Measurements from ENCODE around the gene PPP2R2C. TPM values are rescaled to one million over a fixed set of nuclear protein-coding genes. Genes with fewer than 3 reads are reported as not detected.

The PPP2R2C gene
- total RNA-seq, 2 experiments from 2014 or later = 0.12 TPM; not detected in 1

DNA sequence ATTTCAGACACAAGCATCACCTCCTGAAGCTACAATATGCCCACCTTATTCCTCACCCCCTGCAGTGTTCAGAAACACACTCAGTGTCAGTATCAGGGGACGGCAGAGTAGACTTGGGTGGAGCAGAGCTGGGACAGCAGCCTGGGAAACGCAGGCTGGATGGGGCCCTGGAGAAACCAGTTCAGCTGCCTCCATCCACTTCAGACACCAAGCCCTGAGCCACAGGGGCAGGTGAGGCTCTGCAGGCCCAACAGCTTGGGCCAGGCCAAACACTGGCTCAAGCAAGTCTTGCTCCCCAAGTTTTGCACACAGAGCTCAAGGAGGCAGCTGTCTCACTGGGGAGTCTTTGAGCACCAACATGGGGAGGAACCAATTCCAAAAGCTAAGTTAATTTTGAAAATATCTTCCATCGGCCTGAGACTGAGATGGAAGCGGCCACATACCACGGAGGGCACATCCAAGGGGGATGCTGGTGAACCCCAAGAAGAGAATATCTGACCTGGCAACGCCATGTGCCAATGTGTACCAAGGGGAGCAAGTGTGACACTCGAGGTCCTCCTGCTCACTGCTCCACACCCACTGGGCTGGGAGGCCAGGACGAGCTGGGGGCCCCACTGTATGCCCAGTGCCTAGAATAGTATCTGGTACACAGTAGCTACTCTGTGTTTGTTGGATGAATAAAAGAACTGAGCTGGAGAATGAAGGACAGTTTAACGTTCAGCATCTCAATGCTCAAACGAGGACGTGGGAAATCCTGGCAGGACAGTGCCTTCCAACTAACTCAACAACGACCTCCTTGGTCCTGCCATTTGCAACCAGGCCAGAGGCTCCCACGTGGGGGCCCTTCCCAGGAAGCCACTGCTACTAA, 45.6 kb downstream of the PPP2R2C start:
- DNase-seq = no peak
- Mint-ChIP-seq H3K4me3 (no peak overlapping the region), H3K9me3 (ENCODE audit: low read depth) (no peaks in the 10 kb centered on the region), H3K27ac (no peak overlapping the region), H3K36me3 (ENCODE audit: low read depth) (no peaks in the 10 kb centered on the region), H3K27me3 (no peaks in the 10 kb centered on the region), H3K4me1 (no peaks in the 10 kb centered on the region)
- intact Hi-C loops (cut with DNase I, micrococcal nuclease) = no loop called here
- ChIA-PET POLR2A (interaction anchor here (0.5 kb wide), 1 partner anchor 458 kb away, joined by 3 read pairs; no protein-coding TSS in a partner anchor), CTCF (interaction anchor here (0.7 kb wide), 1 partner anchor 900 kb away, joined by 3 read pairs; no protein-coding TSS in a partner anchor)
- no peak for ATAC-seq

DNA sequence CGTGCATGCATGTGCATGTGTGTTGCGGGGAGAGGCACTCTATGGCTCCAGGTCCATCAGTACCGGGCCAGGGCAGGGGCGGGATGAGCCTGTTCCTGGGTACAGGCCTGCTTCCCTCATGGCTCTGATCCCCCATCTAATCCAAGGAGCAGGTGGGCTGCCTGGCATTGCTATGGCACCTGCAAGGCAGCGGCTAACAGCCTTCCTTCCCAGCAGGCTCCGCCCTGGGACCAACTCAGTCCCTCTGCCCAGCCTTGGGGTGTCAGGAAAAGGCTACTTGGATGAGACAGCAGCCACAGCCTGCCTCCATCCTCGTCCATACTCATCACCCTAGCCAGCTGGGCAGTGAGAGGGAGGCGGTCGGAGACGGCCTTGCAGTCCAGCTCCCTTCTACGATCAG, 46.5 kb downstream of the PPP2R2C start:
- no peak for DNase-seq
- Mint-ChIP-seq H3K27ac (no peak overlapping the region), H3K27me3 (no peaks in the 10 kb centered on the region), H3K36me3 (ENCODE audit: low read depth) (no peaks in the 10 kb centered on the region), H3K4me3 (no peak overlapping the region), H3K9me3 (ENCODE audit: low read depth) (no peaks in the 10 kb centered on the region), H3K4me1 (no peaks in the 10 kb centered on the region)
- intact Hi-C loops (cut with DNase I, micrococcal nuclease) = no loop called here
- ATAC-seq = no peak
- POLR2A ChIA-PET = no interaction called here
- CTCF ChIA-PET = no interaction called here

DNA sequence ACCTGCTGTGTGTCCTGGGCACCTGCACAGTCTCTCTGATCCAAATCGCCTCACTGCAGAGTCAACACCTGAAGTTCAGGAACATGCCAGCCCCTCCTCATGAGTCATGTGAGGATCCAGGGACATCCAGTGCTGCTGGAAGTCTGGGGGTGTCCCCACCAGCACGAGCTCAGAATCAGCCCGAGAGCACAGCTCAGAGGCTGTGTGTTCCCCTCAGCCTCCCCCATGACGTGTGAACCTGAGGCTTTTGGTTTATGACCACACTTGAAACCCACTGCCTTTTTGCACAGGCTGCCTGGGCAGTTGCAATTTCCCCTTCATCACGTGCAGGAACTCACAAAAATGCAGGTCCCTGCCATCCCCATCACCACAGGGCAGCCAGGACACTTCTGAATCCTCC, 47.1 kb downstream of the PPP2R2C start:
- no peak for DNase-seq
- CTCF ChIA-PET = no interaction called here
- no peaks in the 10 kb centered on the region for H3K9me3 Mint-ChIP-seq (ENCODE audit: low read depth)
- no peak for ATAC-seq
- POLR2A ChIA-PET = no interaction called here
- H3K36me3 Mint-ChIP-seq (ENCODE audit: low read depth) = no peaks in the 10 kb centered on the region
- H3K27ac Mint-ChIP-seq = no peak overlapping the region
- intact Hi-C loops (cut with DNase I, micrococcal nuclease) = no loop called here
- H3K27me3 Mint-ChIP-seq = no peaks in the 10 kb centered on the region
- no peaks in the 10 kb centered on the region for H3K4me1 Mint-ChIP-seq
- H3K4me3 Mint-ChIP-seq = no peak overlapping the region

DNA sequence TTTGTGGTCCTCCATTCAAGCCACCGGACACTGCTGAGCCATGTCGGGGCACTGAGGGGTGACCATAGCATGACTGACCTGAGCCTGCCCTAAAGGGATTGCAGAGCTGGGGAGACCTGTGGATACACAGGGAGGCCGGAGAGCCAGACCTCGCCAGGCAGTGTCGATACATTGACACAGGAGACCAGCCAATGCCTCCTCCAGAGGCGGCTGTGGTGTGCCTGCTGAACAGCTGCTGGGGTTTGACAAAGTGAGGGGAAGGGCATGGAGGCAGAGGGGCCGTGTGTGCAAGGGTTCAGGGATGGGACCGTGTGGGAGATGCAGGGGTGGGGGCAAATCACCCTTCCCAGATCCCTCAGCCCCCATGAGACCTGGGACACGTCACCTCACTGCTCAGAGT, 48.0 kb downstream of the PPP2R2C start:
- intact Hi-C loops (cut with DNase I, micrococcal nuclease) = no loop called here
- Mint-ChIP-seq H3K27me3 (peaks cover 4% of the 10 kb centered on the region), H3K27ac (no peak overlapping the region), H3K4me3 (no peak overlapping the region), H3K4me1 (no peaks in the 10 kb centered on the region), H3K36me3 (ENCODE audit: low read depth) (no peaks in the 10 kb centered on the region), H3K9me3 (ENCODE audit: low read depth) (no peaks in the 10 kb centered on the region)
- ChIA-PET POLR2A (no interaction called here), CTCF (no interaction called here)
- no peak for DNase-seq
- no peak for ATAC-seq

DNA sequence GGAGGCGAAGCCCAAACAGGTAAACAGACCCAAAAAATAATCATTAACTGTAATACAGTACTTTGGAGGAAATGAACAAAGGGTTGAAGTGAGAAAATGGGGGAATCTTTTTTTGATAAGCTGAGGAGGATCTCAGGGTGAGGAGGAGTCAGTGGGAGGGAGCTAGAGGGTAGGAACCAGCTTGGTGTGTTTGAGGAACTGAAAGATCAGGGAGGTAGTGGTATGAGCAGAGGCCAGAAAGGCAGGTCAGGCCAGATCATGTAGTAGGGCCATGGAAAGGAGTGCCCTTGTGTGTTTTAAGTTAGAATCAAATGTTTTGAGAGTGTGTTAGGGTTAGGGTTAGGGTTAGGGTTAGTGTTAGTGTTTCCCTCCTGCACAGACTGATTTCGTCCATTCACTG, 48.8 kb downstream of the PPP2R2C start:
- no peaks in the 10 kb centered on the region for H3K4me1 Mint-ChIP-seq
- ChIA-PET CTCF (no interaction called here), POLR2A (no interaction called here)
- ATAC-seq (no peak), DNase-seq (no peak)
- H3K9me3 Mint-ChIP-seq (ENCODE audit: low read depth) = no peaks in the 10 kb centered on the region
- peaks cover 4% of the 10 kb centered on the region for H3K27me3 Mint-ChIP-seq
- H3K4me3 Mint-ChIP-seq = no peak overlapping the region
- no peaks in the 10 kb centered on the region for H3K36me3 Mint-ChIP-seq (ENCODE audit: low read depth)
- H3K27ac Mint-ChIP-seq = no peak overlapping the region
- intact Hi-C loops (cut with DNase I, micrococcal nuclease) = no loop called here

DNA sequence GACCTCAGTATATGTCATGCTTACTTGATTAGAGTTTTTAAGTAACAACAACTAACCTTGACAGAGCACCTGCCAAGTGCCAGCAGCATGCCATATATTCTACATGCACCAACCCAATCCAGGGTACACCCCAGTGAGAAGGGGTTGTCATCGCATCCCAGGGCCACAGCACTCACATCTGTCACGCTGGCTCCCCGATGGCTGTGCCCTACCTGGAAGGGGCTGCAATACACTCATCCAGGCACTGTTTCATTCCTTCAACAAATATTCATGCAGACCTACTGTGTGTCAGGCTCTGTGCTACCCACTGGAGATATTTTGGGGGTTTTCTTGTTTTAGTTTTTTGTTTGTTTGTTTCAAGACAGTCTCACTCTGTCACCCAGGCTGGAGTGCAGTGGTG, 49.5 kb downstream of the PPP2R2C start:
- H3K4me1 Mint-ChIP-seq = no peaks in the 10 kb centered on the region
- ATAC-seq = no peak
- intact Hi-C loops (cut with DNase I, micrococcal nuclease) = no loop called here
- CTCF ChIA-PET = no interaction called here
- no peak overlapping the region for H3K27ac Mint-ChIP-seq
- no peaks in the 10 kb centered on the region for H3K36me3 Mint-ChIP-seq (ENCODE audit: low read depth)
- H3K4me3 Mint-ChIP-seq = no peak overlapping the region
- DNase-seq = no peak
- POLR2A ChIA-PET = no interaction called here
- no peaks in the 10 kb centered on the region for H3K9me3 Mint-ChIP-seq (ENCODE audit: low read depth)
- H3K27me3 Mint-ChIP-seq = peaks cover 4% of the 10 kb centered on the region

DNA sequence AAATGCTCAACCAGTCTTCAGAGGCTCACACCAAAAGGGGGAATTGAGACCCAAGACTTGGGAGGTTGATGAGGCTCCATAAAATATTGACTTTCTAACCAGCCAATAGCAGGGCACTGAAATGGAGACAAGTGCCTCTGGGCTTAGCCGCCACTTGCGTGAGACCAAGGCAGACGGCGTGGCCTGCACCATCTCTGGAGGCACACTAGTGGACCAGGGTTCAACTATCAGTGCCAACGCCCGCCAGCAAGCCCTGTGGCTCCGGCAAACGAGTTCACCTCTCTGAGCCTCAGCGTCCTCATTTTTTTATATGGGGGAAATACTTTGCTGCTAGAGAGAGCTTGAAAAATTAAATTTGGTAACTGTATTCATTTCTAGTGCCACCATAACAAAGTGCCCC, 50.3 kb downstream of the PPP2R2C start:
- ChIA-PET POLR2A (no interaction called here), CTCF (no interaction called here)
- ATAC-seq (no peak), DNase-seq (no peak)
- Mint-ChIP-seq H3K4me1 (no peaks in the 10 kb centered on the region), H3K27ac (no peak overlapping the region), H3K4me3 (no peak overlapping the region), H3K9me3 (ENCODE audit: low read depth) (no peaks in the 10 kb centered on the region), H3K36me3 (ENCODE audit: low read depth) (no peaks in the 10 kb centered on the region), H3K27me3 (peaks cover 4% of the 10 kb centered on the region)
- intact Hi-C loops (cut with DNase I, micrococcal nuclease) = no loop called here

DNA sequence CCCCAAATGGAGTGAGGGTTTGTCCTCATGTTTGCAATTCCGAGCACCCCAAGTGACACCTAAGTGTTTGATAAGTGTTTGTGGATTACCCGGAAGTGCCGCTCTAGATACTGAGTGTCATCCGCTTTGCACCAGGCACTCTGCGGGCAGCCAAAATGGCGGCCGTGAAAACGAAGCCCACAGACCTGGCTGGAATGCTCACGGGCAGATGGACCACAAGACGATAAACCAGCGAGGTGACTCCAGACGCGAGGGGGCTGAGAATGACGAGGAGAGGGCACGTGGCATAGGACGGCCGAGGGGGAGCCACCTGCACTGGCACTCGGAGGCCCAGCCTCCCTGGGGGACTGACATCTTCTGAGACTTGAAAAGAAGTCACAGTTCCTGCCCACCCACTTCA, 51.0 kb downstream of the PPP2R2C start:
- peaks cover 4% of the 10 kb centered on the region for H3K27me3 Mint-ChIP-seq
- no peak overlapping the region for H3K4me3 Mint-ChIP-seq
- ATAC-seq (no peak), DNase-seq (no peak)
- intact Hi-C loops (cut with DNase I, micrococcal nuclease) = no loop called here
- no peaks in the 10 kb centered on the region for H3K4me1 Mint-ChIP-seq
- H3K36me3 Mint-ChIP-seq (ENCODE audit: low read depth) = no peaks in the 10 kb centered on the region
- ChIA-PET CTCF (no interaction called here), POLR2A (no interaction called here)
- no peak overlapping the region for H3K27ac Mint-ChIP-seq
- no peaks in the 10 kb centered on the region for H3K9me3 Mint-ChIP-seq (ENCODE audit: low read depth)

DNA sequence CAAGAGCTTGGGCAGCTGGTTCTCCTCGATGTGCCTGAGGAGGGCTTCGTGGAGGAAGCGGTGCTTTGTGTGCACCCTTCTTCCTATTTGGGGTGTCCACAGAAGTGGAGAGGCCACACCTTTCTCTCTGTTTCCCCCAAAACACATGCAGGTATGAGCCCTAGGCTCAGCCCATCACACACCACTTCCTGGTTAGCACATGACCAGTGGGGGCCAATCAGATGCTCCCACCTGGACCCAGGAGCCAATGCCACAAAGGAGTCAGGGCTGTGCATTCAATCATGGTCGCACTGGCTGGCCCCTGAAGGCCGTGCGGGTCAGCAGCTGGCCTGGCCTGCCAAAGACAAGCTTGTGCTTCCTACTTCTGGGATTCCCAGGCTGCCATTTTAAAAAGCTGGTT, 51.4 kb downstream of the PPP2R2C start:
- Mint-ChIP-seq H3K27ac (no peak overlapping the region), H3K9me3 (ENCODE audit: low read depth) (no peaks in the 10 kb centered on the region), H3K4me1 (no peaks in the 10 kb centered on the region), H3K27me3 (peaks cover 4% of the 10 kb centered on the region), H3K36me3 (ENCODE audit: low read depth) (no peaks in the 10 kb centered on the region), H3K4me3 (no peak overlapping the region)
- DNase-seq (no peak), ATAC-seq (no peak)
- intact Hi-C loops (cut with DNase I, micrococcal nuclease) = no loop called here
- POLR2A ChIA-PET = no interaction called here
- CTCF ChIA-PET = no interaction called here

DNA sequence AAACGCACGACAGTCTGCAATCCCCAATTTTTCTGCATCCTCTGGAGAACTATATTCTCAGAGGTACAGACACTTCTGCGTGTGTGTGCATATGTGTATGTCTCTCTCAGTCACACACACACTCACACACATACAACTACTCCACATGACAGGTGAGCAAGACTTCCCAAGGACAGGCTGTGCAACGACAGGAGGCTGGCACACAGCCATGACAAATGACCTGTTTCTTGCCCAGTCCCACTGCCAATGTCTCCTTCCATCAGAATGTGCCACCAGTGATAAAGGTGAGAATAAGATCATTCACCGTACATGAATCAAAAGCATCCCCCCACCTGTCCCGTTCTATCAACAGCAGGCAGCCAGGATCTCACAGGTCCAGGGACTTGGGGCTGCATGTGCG, 52.4 kb downstream of the PPP2R2C start:
- no peak overlapping the region for H3K27ac Mint-ChIP-seq
- ChIA-PET POLR2A (no interaction called here), CTCF (no interaction called here)
- H3K4me3 Mint-ChIP-seq = no peak overlapping the region
- H3K9me3 Mint-ChIP-seq (ENCODE audit: low read depth) = no peaks in the 10 kb centered on the region
- intact Hi-C loops (cut with DNase I, micrococcal nuclease) = no loop called here
- ATAC-seq (no peak), DNase-seq (no peak)
- peaks cover 4% of the 10 kb centered on the region for H3K27me3 Mint-ChIP-seq
- H3K36me3 Mint-ChIP-seq (ENCODE audit: low read depth) = no peaks in the 10 kb centered on the region
- no peaks in the 10 kb centered on the region for H3K4me1 Mint-ChIP-seq

DNA sequence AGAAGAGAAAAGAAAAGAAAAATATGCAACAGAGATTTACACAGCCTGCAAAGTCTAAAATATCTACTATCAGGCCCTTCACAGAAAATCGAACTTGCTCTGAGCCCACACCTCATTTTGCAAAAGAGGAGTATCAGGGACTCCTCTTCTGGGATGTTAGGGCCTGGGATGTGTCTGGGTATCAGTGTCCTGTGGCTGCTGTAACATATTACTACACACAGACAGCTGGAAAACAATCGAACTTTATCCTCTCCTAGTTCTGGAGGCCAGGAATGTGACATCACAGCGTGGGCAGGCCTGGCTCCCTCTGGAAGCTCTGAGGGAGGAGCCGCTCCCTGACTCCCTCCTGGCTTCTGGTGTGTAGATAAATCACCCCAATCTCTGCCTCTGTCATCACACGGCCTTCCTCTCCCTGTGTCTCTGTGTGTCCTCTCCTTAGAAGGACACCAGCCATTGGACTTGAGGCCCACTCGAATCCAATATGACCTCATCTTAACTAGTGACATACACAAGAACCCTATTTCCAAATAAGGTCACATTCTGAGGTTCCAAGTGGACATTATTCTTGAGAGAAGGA, 52.9 kb downstream of the PPP2R2C start:
- intact Hi-C loops (cut with DNase I, micrococcal nuclease) = no loop called here
- Mint-ChIP-seq H3K4me1 (no peaks in the 10 kb centered on the region), H3K9me3 (ENCODE audit: low read depth) (no peaks in the 10 kb centered on the region), H3K4me3 (no peak overlapping the region), H3K27me3 (peaks cover 4% of the 10 kb centered on the region), H3K36me3 (ENCODE audit: low read depth) (no peaks in the 10 kb centered on the region), H3K27ac (no peak overlapping the region)
- ATAC-seq (no peak), DNase-seq (no peak)
- POLR2A ChIA-PET = no interaction called here
- CTCF ChIA-PET = no interaction called here

DNA sequence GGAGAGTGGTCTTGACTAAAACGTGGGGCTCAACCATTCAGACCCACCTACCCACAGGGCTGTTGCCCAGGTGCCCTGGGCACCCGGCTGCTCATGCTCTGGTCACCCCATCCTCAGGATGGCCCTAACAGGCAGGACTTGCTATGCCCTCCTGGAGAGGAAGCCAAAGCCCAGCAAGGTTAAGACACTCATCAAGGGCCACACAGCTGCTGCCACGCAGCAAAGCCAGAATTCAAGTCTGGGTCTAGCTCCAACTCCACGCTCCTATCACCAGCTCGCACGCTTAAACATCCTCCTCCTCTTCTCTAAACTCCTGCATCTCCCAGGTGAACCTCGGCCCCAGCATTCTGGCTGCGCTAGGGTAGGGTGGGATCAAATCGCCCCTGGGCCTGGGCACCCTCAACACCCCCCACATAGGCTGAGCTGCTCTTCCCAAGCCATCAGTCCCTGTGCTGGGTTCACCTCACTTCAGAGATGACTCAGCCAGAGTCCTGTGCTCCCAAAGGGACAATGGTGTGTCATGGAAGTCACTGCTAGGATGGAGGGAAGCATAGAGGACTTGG, 54.1 kb downstream of the PPP2R2C start:
- H3K36me3 Mint-ChIP-seq (ENCODE audit: low read depth) = no peaks in the 10 kb centered on the region
- intact Hi-C loops (cut with DNase I, micrococcal nuclease) = no loop called here
- CTCF ChIA-PET = no interaction called here
- no peak overlapping the region for H3K4me3 Mint-ChIP-seq
- no peaks in the 10 kb centered on the region for H3K4me1 Mint-ChIP-seq
- DNase-seq (no peak), ATAC-seq (no peak)
- POLR2A ChIA-PET = no interaction called here
- no peak overlapping the region for H3K27ac Mint-ChIP-seq
- no peaks in the 10 kb centered on the region for H3K9me3 Mint-ChIP-seq (ENCODE audit: low read depth)
- peaks cover 7% of the 10 kb centered on the region for H3K27me3 Mint-ChIP-seq

Data from activated CD4-positive, alpha-beta T cell treated with anti-CD3 and anti-CD28 coated beads for 36 hours (primary cell).